ENCODE data around the gene FOXF2. TPM values are rescaled to one million over a fixed set of nuclear protein-coding genes. Genes with fewer than 3 reads are reported as not detected.

The FOXF2 gene
- total RNA-seq, 1 experiment from 2014 or later: not detected

DNA sequence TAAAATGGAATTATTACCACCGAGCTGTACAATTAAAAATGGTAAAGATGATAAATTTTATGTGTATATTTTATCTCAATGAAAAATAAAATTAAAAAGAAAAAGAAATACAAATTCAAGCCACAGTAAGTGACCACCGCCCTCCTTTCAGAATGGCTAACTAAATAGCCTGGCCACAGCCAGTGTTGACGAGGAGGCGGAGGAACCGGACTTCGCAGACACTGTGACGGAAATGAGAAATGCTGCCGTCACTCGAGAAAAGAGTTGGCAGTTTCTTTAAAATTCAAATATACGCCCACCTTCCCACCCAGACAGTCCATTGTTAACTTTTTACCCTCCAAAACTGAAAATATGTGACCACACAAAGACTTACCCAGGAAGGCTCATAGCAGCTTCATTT is 50.0 kb downstream of the FOXF2 start:
- no peak for DNase-seq (ENCODE audit: low spot score)

GRCh38 chr6:1442929-1443328 is 53.6 kb downstream of the FOXF2 start:
- DNase-seq (ENCODE audit: low spot score): no peak

Small RNAs within 50 kb of the gene (small RNA-seq; reads per million reads assigned to genes)
- not detected for gene MIR6720

Other genes with a start within 250 kb of the FOXF2 start
- gene FOXQ1, start 77.5 kb upstream of the FOXF2 start, total RNA-seq (2014; rRNA removed; shearing (Covaris generic)): 108 and 112 TPM in 2 replicates
- 12.5 and 13.9 TPM in 2 replicates for gene FOXC1, start 220.3 kb downstream of the FOXF2 start, total RNA-seq (2014; rRNA removed; shearing (Covaris generic))